ENCODE data around the gene POLR2M. TPM values are rescaled to one million over a fixed set of nuclear protein-coding genes. Genes with fewer than 3 reads are reported as not detected.

Gene POLR2M
- total RNA-seq, 1 donor = 416 TPM

DNA sequence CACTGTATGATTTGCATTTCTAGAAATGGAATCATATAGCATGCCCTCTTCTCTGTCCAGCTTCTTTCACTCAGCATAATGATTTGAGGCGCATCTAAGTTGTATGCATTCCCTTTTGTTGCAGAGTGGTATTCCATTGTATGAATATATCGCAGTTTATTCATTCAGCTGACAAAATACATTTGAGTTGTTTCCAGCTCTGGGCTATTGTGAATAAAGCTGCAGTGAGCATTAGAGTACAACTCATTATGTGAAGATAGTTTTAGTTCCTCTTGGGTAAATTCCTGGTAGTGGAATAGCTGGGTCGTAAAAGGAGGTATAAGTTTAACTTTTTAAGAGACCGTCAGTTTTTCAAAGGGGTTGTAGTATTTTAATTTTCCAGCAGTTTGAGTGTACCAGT lies 38.5 kb upstream of the POLR2M start:
- Histone ChIP-seq H3K79me2 (ENCODE audit: insufficient read depth, low read length) (no peaks in the 10 kb centered on the region), H3K4me3 (ENCODE audit: insufficient read depth, low read length) (no peak overlapping the region), H3K36me3 (ENCODE audit: insufficient read depth, low read length) (no peaks in the 10 kb centered on the region), H3K27me3 (ENCODE audit: insufficient read depth, low read length) (peaks cover 16% of the 10 kb centered on the region), H4K20me1 (ENCODE audit: insufficient read depth, low read length) (no peaks in the 10 kb centered on the region), H3K27ac (ENCODE audit: low read depth, low read length) (no peak overlapping the region), H3K9me3 (ENCODE audit: low read depth, low read length) (no peaks in the 10 kb centered on the region), H3K4me1 (ENCODE audit: insufficient read depth, low read length) (peaks cover 7% of the 10 kb centered on the region), H3K4me2 (ENCODE audit: insufficient read depth, low read length) (no peak overlapping the region), H2AFZ (ENCODE audit: low read length) (no peak overlapping the region)
- no peak for DNase-seq (ENCODE audit: insufficient read length, low spot score, missing footprints)
- TF ChIP-seq, protein P1, sequence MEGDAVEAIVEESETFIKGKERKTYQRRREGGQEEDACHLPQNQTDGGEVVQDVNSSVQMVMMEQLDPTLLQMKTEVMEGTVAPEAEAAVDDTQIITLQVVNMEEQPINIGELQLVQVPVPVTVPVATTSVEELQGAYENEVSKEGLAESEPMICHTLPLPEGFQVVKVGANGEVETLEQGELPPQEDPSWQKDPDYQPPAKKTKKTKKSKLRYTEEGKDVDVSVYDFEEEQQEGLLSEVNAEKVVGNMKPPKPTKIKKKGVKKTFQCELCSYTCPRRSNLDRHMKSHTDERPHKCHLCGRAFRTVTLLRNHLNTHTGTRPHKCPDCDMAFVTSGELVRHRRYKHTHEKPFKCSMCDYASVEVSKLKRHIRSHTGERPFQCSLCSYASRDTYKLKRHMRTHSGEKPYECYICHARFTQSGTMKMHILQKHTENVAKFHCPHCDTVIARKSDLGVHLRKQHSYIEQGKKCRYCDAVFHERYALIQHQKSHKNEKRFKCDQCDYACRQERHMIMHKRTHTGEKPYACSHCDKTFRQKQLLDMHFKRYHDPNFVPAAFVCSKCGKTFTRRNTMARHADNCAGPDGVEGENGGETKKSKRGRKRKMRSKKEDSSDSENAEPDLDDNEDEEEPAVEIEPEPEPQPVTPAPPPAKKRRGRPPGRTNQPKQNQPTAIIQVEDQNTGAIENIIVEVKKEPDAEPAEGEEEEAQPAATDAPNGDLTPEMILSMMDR (IDR thresholded peaks at IDR 0.05; ENCODE audit: extremely low read depth, low read depth, low read length) = no peak

DNA sequence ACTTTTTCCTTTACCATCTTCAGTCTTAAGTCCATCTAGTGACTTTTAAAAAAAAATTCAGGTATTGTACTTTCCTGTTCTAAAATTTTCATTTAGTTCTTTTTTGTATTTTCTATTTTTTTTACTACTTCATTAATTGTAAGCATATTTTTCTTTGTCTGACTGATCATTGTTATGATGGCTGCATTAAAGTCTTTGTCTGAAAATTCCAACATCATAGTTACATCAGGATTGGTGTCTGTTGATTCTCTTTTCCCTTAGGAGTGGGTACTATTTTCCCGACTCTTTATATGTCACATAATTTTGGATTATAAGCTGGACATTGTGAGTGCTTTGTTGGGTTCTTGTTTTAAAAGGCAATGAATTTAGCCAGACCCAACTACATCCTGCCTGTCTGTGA lies 34.9 kb upstream of the POLR2M start:
- H3K4me2 ChIP-seq (ENCODE audit: insufficient read depth, low read length) = no peak overlapping the region

DNA sequence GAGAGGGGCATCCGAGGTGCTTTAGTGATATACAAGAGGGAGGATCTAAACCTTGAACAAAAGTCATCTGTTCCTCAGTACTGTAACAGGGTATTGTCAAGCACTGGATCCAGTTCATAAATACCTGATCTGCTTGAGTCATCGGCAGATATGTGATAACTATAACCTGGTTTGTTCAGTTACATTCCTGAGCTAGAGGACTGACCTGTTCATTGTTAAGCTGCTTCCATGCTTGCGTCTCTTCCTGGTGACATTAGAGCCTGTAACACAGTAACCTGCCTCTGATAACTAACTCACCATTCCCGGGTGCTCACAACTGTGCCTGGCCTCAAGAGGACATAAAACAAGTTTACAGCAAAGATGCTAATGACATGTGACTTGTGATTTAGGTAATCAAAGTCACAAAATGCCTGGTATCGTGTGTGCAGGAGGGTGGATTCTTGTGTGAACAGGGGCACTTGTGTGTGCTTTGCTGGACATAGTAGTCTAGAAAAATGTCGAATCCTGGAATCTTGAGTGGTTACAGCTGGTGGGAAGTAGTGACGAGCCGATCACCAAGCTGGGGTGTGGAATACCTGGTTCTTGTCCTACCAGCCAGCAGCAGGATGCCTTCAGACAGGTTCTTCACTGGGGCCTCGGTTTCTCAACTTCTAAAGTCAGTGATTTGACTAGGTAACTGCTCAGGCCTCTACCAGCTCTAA lies 30.9 kb upstream of the POLR2M start:
- no peaks in the 10 kb centered on the region for H3K36me3 ChIP-seq (ENCODE audit: insufficient read depth, low read length)

More for the DNA sequence above, 34.9 kb upstream of the POLR2M start:
- Histone ChIP-seq H4K20me1 (ENCODE audit: insufficient read depth, low read length) (no peaks in the 10 kb centered on the region), H2AFZ (ENCODE audit: low read length) (no peak overlapping the region), H3K9me3 (ENCODE audit: low read depth, low read length) (no peaks in the 10 kb centered on the region), H3K79me2 (ENCODE audit: insufficient read depth, low read length) (no peaks in the 10 kb centered on the region), H3K36me3 (ENCODE audit: insufficient read depth, low read length) (no peaks in the 10 kb centered on the region), H3K4me1 (ENCODE audit: insufficient read depth, low read length) (peaks cover 7% of the 10 kb centered on the region), H3K27me3 (ENCODE audit: insufficient read depth, low read length) (peaks cover 30% of the 10 kb centered on the region), H3K27ac (ENCODE audit: low read depth, low read length) (no peak overlapping the region), H3K4me3 (ENCODE audit: insufficient read depth, low read length) (no peak overlapping the region)
- TF ChIP-seq, protein P1 (IDR thresholded peaks at IDR 0.05; ENCODE audit: extremely low read depth, low read depth, low read length) = no peak
- no peak for DNase-seq (ENCODE audit: insufficient read length, low spot score, missing footprints)

DNA sequence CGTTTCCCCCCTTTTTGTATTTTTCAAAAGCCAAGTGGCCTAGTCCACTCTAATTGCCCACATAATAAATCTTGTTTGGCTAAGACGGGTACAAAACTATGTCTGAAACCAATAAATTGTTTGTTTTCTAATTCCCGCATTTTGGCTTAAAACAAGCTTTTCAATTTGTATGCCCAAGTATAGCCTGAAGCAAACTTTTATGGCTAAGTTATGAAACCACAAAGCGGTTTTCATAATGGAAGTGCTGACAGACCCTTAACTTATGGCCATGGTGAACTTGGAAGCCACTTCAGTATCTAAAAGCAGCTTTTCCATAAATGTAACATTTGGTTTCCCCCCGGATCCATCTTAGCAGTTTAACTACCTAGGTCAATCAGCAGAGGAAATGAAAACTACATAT lies 29.9 kb upstream of the POLR2M start:
- Histone ChIP-seq H3K27ac (ENCODE audit: low read depth, low read length) (no peak overlapping the region), H3K4me2 (ENCODE audit: insufficient read depth, low read length) (no peak overlapping the region), H2AFZ (ENCODE audit: low read length) (no peak overlapping the region), H4K20me1 (ENCODE audit: insufficient read depth, low read length) (no peaks in the 10 kb centered on the region), H3K27me3 (ENCODE audit: insufficient read depth, low read length) (peaks cover 29% of the 10 kb centered on the region), H3K9me3 (ENCODE audit: low read depth, low read length) (no peaks in the 10 kb centered on the region), H3K4me1 (ENCODE audit: insufficient read depth, low read length) (peaks cover 9% of the 10 kb centered on the region), H3K36me3 (ENCODE audit: insufficient read depth, low read length) (no peaks in the 10 kb centered on the region), H3K79me2 (ENCODE audit: insufficient read depth, low read length) (no peaks in the 10 kb centered on the region), H3K4me3 (ENCODE audit: insufficient read depth, low read length) (no peak overlapping the region)
- TF ChIP-seq, protein P1 (IDR thresholded peaks at IDR 0.05; ENCODE audit: extremely low read depth, low read depth, low read length) = no peak
- no peak for DNase-seq (ENCODE audit: insufficient read length, low spot score, missing footprints)

More for the DNA sequence above, 30.9 kb upstream of the POLR2M start:
- Histone ChIP-seq H2AFZ (ENCODE audit: low read length) (no peak overlapping the region), H3K4me2 (ENCODE audit: insufficient read depth, low read length) (no peak overlapping the region), H4K20me1 (ENCODE audit: insufficient read depth, low read length) (no peaks in the 10 kb centered on the region), H3K4me1 (ENCODE audit: insufficient read depth, low read length) (peaks cover 9% of the 10 kb centered on the region), H3K9me3 (ENCODE audit: low read depth, low read length) (no peaks in the 10 kb centered on the region), H3K4me3 (ENCODE audit: insufficient read depth, low read length) (no peak overlapping the region), H3K27me3 (ENCODE audit: insufficient read depth, low read length) (peaks cover 35% of the 10 kb centered on the region), H3K27ac (ENCODE audit: low read depth, low read length) (no peak overlapping the region), H3K79me2 (ENCODE audit: insufficient read depth, low read length) (no peaks in the 10 kb centered on the region)
- DNase-seq (ENCODE audit: insufficient read length, low spot score, missing footprints) = no peak
- TF ChIP-seq, protein P1 (IDR thresholded peaks at IDR 0.05; ENCODE audit: extremely low read depth, low read depth, low read length) = no peak
